Activated T-helper 1 cell treated with anti-CD3 and anti-CD28 coated beads, Interleukin-2, amount 50 U/mL, for 16 hours (primary cell): ENCODE measurements around the gene SPTSSA.

ENCODE experiments used
- DNase-seq, 2 donors: peaks; one replicate each; pipeline ENCODE4 v3.0.0-alpha.2; 2020; ENCODE audit warnings: low read depth in 1 of 2, low spot score in 1 of 2

SPTSSA gene

GRCh38 chr14:34472706-34473279 lies 10.8 kb upstream of the SPTSSA start:
- DNase-seq = no peak

- no peak for DNase-seq
These were observed 8.3 kb upstream of the SPTSSA start for GRCh38 chr14:34470319-34470718.

GRCh38 chr14:34466691-34467090 lies 4.7 kb upstream of the SPTSSA start:
- no peak for DNase-seq

GRCh38 chr14:34465069-34465859 lies 3.2 kb upstream of the SPTSSA start:
- DNase-seq = no peak

- no peak for DNase-seq
These were observed 1.5 kb upstream of the SPTSSA start for GRCh38 chr14:34463598-34463961.

- no peak for DNase-seq
These were observed 507 bp downstream of the SPTSSA start for GRCh38 chr14:34461334-34462131.

GRCh38 chr14:34460841-34461240 lies 1.2 kb downstream of the SPTSSA start:
- DNase-seq = no peak

- DNase-seq = no peak
These were observed 1.7 kb downstream of the SPTSSA start for GRCh38 chr14:34460295-34460694.

- DNase-seq = no peak
These were observed 4.9 kb downstream of the SPTSSA start for GRCh38 chr14:34457186-34457585.

- DNase-seq = no peak
These were observed 8.8 kb downstream of the SPTSSA start for GRCh38 chr14:34453226-34453625.

- DNase-seq = no peak
These were observed 9.7 kb downstream of the SPTSSA start for GRCh38 chr14:34452258-34452822.

GRCh38 chr14:34450958-34451357 lies 11.1 kb downstream of the SPTSSA start:
- DNase-seq = no peak

GRCh38 chr14:34450542-34450915 lies 11.5 kb downstream of the SPTSSA start:
- no peak for DNase-seq

GRCh38 chr14:34449819-34450541 lies 12.1 kb downstream of the SPTSSA start:
- no peak for DNase-seq

- DNase-seq = no peak
These were observed 22.9 kb downstream of the SPTSSA start for GRCh38 chr14:34439090-34439489.

- DNase-seq = no peak
These were observed 23.6 kb downstream of the SPTSSA start for GRCh38 chr14:34438438-34438837.

- DNase-seq = no peak
These were observed 24.3 kb downstream of the SPTSSA start for GRCh38 chr14:34437729-34438080.

- DNase-seq = no peak
These were observed 24.9 kb downstream of the SPTSSA start for GRCh38 chr14:34436960-34437728.

GRCh38 chr14:34436118-34436905 lies 25.7 kb downstream of the SPTSSA start:
- DNase-seq = no peak

- no peak for DNase-seq
These were observed 28.1 kb downstream of the SPTSSA start for GRCh38 chr14:34433957-34434356.
